SK-N-SH (cell line): ENCODE results near the gene MADD. TPM values are rescaled to one million over a fixed set of nuclear protein-coding genes. Genes with fewer than 3 reads are reported as not detected.

Experiments
- CTCF ChIA-PET: fragments of 300-600, 350-600 bp; formaldehyde crosslinking; extraction: SDS; loops from one replicate; lab custom pipeline; 2021; lab: Yijun Ruan, JAX
- POLR2A ChIA-PET: fragments of 350-600 bp; sonication (Branson Sonifier 250); formaldehyde crosslinking; extraction: SDS; loops from one replicate; lab custom pipeline; 2020; ENCODE audit warnings: antibody characterized with exemption, inconsistent platforms; lab: Yijun Ruan, JAX
- DNase-seq: peaks from one replicate; pipeline ENCODE4 v3.0.0; 2012
- H2AFZ ChIP-seq: fragments of 200-600 bp; sonication (generic); 2 replicates; pipeline ENCODE4 v1.8.1; 2016; ENCODE audit warnings: antibody characterized with exemption, mild to moderate bottlenecking, low read depth
- H3F3A ChIP-seq: fragments of 200-600 bp; sonication (generic); replicated peaks from 2 replicates; pipeline ENCODE3; 2016; ENCODE audit warnings: antibody characterized with exemption, mild to moderate bottlenecking; ENCODE audit not compliant: insufficient read depth
- H3K27ac ChIP-seq, 2 experiments: fragments of 200-500 bp in 1 of 2; fragments of 200-600 bp in 1 of 2; sonication (Bioruptor generic) in 1 of 2; sonication (generic), shearing (Covaris generic) in 1 of 2; 2 replicates each; pipeline versions ENCODE4 v1.5.1 to v1.6.1; 2014 to 2016; ENCODE audit warnings: low read depth in 2 of 2, inconsistent platforms in 1 of 2, low read length in 1 of 2, mild to moderate bottlenecking in 1 of 2, mixed read lengths in 1 of 2
- H3K27me3 ChIP-seq: fragments of 200-600 bp; sonication (generic), shearing (Covaris generic); 2 replicates; pipeline ENCODE4 v1.6.1; 2016; ENCODE audit warnings: mixed run types; ENCODE audit not compliant: insufficient read depth
- H3K36me3 ChIP-seq, 2 experiments: fragments of 200-500 bp in 1 of 2; fragments of 200-600 bp in 1 of 2; sonication (Bioruptor generic) in 1 of 2; sonication (generic) in 1 of 2; replicated peaks in 1 of 2; 2 replicates each; pipeline versions ENCODE3 to v1.5.1; 2014 to 2016; ENCODE audit warnings: low read length in 1 of 2, mild to moderate bottlenecking in 1 of 2; ENCODE audit not compliant: insufficient read depth in 2 of 2, control insufficient read depth in 1 of 2
- H3K4me1 ChIP-seq, 2 experiments: fragments of 200-500 bp in 1 of 2; fragments of 200-600 bp in 1 of 2; sonication (Bioruptor generic) in 1 of 2; sonication (generic), shearing (Covaris generic) in 1 of 2; 2 replicates each; pipeline versions ENCODE4 v1.5.1 to v1.6.1; 2014 to 2016; ENCODE audit warnings: low read depth in 1 of 2, low read length in 1 of 2, mixed run types in 1 of 2; ENCODE audit not compliant: insufficient read depth in 2 of 2, control insufficient read depth in 1 of 2
- H3K4me2 ChIP-seq: fragments of 200-600 bp; sonication (generic), shearing (Covaris generic); 2 replicates; pipeline ENCODE4 v1.6.1; 2017; ENCODE audit warnings: mixed run types
- H3K4me3 ChIP-seq, 2 experiments: fragments of 200-500 bp in 1 of 2; fragments of 200-600 bp in 1 of 2; sonication (Bioruptor generic) in 1 of 2; sonication (generic), shearing (Covaris generic) in 1 of 2; 2 replicates each; pipeline versions ENCODE4 v1.5.1 to v1.8.1; 2014 to 2016; ENCODE audit warnings: low read depth in 2 of 2, inconsistent platforms in 1 of 2, low read length in 1 of 2, mild to moderate bottlenecking in 1 of 2, mixed read lengths in 1 of 2, moderate library complexity in 1 of 2
- H3K79me2 ChIP-seq: fragments of 200-600 bp; sonication (generic); 2 replicates; pipeline ENCODE4 v1.8.1; 2017; ENCODE audit warnings: mild to moderate bottlenecking; ENCODE audit not compliant: insufficient read depth
- H3K9ac ChIP-seq: fragments of 200-600 bp; sonication (generic); 2 replicates; pipeline ENCODE4 v1.6.1; 2017; ENCODE audit warnings: mixed run types
- H3K9me2 ChIP-seq: fragments of 200-600 bp; sonication (generic); 2 replicates; pipeline ENCODE4 v1.6.1; 2017; ENCODE audit warnings: mixed run types
- H3K9me3 ChIP-seq: fragments of 200-600 bp; sonication (generic); 2 replicates; pipeline ENCODE4 v1.6.1; 2017; ENCODE audit warnings: mixed run types, mild to moderate bottlenecking, moderate library complexity
- H4K20me1 ChIP-seq: fragments of 200-600 bp; sonication (generic); 2 replicates; pipeline ENCODE4 v1.6.1; 2017; ENCODE audit warnings: mild to moderate bottlenecking, mixed run types; ENCODE audit not compliant: insufficient read depth
- CTCF ChIP-seq: fragments of 200-600 bp; sonication (generic); IDR thresholded peaks from 2 replicates; pipeline ENCODE4 v1.6.1; 2017; ENCODE audit warnings: antibody characterized with exemption, mild to moderate bottlenecking, moderate library complexity
- EP300 ChIP-seq, 2 experiments: IDR thresholded peaks; 2 replicates each; pipeline versions ENCODE4 v1.4.0 to v1.6.1; 2012; ENCODE audit warnings: borderline replicate concordance in 1 of 2, low read depth in 1 of 2, low read length in 1 of 2
- EZH2phosphoT487 ChIP-seq: fragments of 200-600 bp; sonication (generic); IDR thresholded peaks from 2 replicates; pipeline ENCODE4 v1.6.1; 2017; ENCODE audit warnings: low read depth, mixed run types, mild to moderate bottlenecking, antibody characterized with exemption, moderate library complexity, borderline replicate concordance
- FOSL2 ChIP-seq: IDR thresholded peaks from 2 replicates; pipeline ENCODE4 v1.4.0; 2012; ENCODE audit warnings: low read depth, mild to moderate bottlenecking, moderate library complexity, borderline replicate concordance
- FOXM1 ChIP-seq: IDR thresholded peaks from 2 replicates; pipeline ENCODE4 v1.4.0; 2012; ENCODE audit warnings: low read depth, mild to moderate bottlenecking
- IRF3 ChIP-seq: fragments of 150-350 bp; IDR thresholded peaks from 2 replicates; pipeline ENCODE4 v1.6.1; 2016; ENCODE audit warnings: mild to moderate bottlenecking, low read depth, low read length
- JUND ChIP-seq: IDR thresholded peaks from 2 replicates; pipeline ENCODE4 v1.4.0; 2012
- MAX ChIP-seq: IDR thresholded peaks from 2 replicates; pipeline ENCODE4 v1.4.0; 2012; ENCODE audit warnings: low read depth
- NFIC ChIP-seq: IDR thresholded peaks from 2 replicates; pipeline ENCODE4 v1.4.0; 2012; ENCODE audit warnings: borderline replicate concordance
- NRF1 ChIP-seq: IDR thresholded peaks from 2 replicates; pipeline ENCODE4 v1.6.1; 2012; ENCODE audit warnings: low read depth, mild to moderate bottlenecking, low read length
- RAD21 ChIP-seq: IDR thresholded peaks from 2 replicates; pipeline ENCODE4 v1.6.1; 2012; ENCODE audit warnings: mild to moderate bottlenecking, low read length
- REST ChIP-seq: IDR thresholded peaks from 2 replicates; pipeline ENCODE4 v1.6.1; 2012; ENCODE audit warnings: mild to moderate bottlenecking, low read depth, low read length, moderate library complexity
- RXRA ChIP-seq: IDR thresholded peaks from 2 replicates; pipeline ENCODE4 v1.4.0; 2012; ENCODE audit warnings: low read depth, mild to moderate bottlenecking, borderline replicate concordance
- SMC3 ChIP-seq: IDR thresholded peaks from 2 replicates; pipeline ENCODE4 v1.6.1; 2012; ENCODE audit warnings: low read depth, low read length, improper control_type of control experiment
- TCF12 ChIP-seq: IDR thresholded peaks from 2 replicates; pipeline ENCODE4 v1.4.0; 2012
- USF1 ChIP-seq: IDR thresholded peaks from 2 replicates; pipeline ENCODE4 v1.4.0; 2012; ENCODE audit warnings: low read depth, borderline replicate concordance
- USF2 ChIP-seq: fragments of 150-350 bp; IDR thresholded peaks from 2 replicates; pipeline ENCODE4 v1.6.1; 2017; ENCODE audit warnings: antibody characterized with exemption, low read length, low read depth, borderline replicate concordance
- ZBTB33 ChIP-seq: IDR thresholded peaks from 2 replicates; pipeline ENCODE4 v1.4.0; 2012; ENCODE audit warnings: low read depth, borderline replicate concordance
- WGBS: methylation state at CpG from one replicate; pipeline ENCODE4 v1.1.6; 2017; ENCODE audit warnings: low lambda C conversion rate; 5-methylcytosine and 5-hydroxymethylcytosine counted together
- polyA plus RNA-seq, 3 experiments: library from polyadenylated mRNA; depleted of rRNA; stranded (reverse); fragments of >200 nt; gene quantifications; 2 replicates each; pipeline ENCODE4 v1.2.3, GENCODE V29; 2012

Gene MADD
- polyA plus RNA-seq, 1 of the 3 experiments (the other 2 are of a cell fraction): 16.4 TPM

- Histone ChIP-seq H2AFZ (0 out of 2 replicates have a peak overlapping the region, but pooled peaks have one; percentile 46), H3K79me2 (no peaks in the 10 kb centered on the region), H3K9me2 (no peaks in the 10 kb centered on the region), H3K9ac (no peak overlapping the region), H3K27ac (no peak overlapping the region), H3K27me3 (no peaks in the 10 kb centered on the region), H3F3A (no peaks in the 10 kb centered on the region), H4K20me1 (no peaks in the 10 kb centered on the region), H3K36me3 (no peaks in the 10 kb centered on the region), H3K4me2 (no peak overlapping the region), H3K4me1 (peaks cover 18 to 23% of the 10 kb centered on the region in 2 experiments; a peak in 2 of 4 replicates), H3K4me3 (no peak overlapping the region), H3K9me3 (no peaks in the 10 kb centered on the region)
- CTCF ChIA-PET: interaction anchor here (0.6 to 5.8 kb wide), 11 partner anchors 9 to 155 kb away, joined by 3 to 78 read pairs (median 4); partner anchors contain the start of genes ACP2 and ARFGAP2
- TF ChIP-seq RAD21 (no peak), CTCF (no peak), NFIC (no peak), FOSL2 (no peak), USF1 (no peak), EP300 (IDR thresholded peaks at IDR 0.05; ENCODE audit: borderline replicate concordance in 1 of 2, low read depth in 1 of 2, low read length in 1 of 2) (no peak), JUND (no peak), NRF1 (no peak), TCF12 (no peak), EZH2phosphoT487 (no peak), SMC3 (no peak), MAX (no peak), IRF3 (no peak), FOXM1 (no peak), ZBTB33 (no peak), RXRA (no peak), USF2 (no peak), REST (no peak)
- DNase-seq: no peak
- 100% methylated on average over 2 of the region's 2 CpGs for WGBS
- POLR2A ChIA-PET: no interaction called here
Observed at GRCh38 chr11:47257177-47257516, 12.8 kb upstream of the MADD start.
